A673 (cell line): ENCODE measurements around the gene MCUB. TPM values are rescaled to one million over a fixed set of nuclear protein-coding genes. Genes with fewer than 3 reads are reported as not detected.

ENCODE experiments used
- BruUV-seq: library from RNA; stranded (reverse); fragments of 400-500 nt; replicated peaks from 2 replicates; lab custom pipeline; 2021; lab: Mats Ljungman, UMichigan
- CTCF ChIA-PET: fragments of 300-600 bp; sonication (Branson Sonifier 250); formaldehyde crosslinking; loops from one replicate; lab custom pipeline; 2022; ENCODE audit warnings: antibody characterized with exemption; lab: Charles Lee
- POLR2A ChIA-PET: fragments of 300-600 bp; sonication (Branson Sonifier 250); formaldehyde crosslinking; loops from one replicate; lab custom pipeline; 2022; ENCODE audit warnings: antibody characterized with exemption; ENCODE audit not compliant: low non-redundant PET; lab: Charles Lee
- DNase-seq: peaks from one replicate; pipeline ENCODE4 v3.0.0-alpha.2; 2015; ENCODE audit warnings: low spot score
- H3K27ac ChIP-seq: fragments of 200-600 bp; sonication (generic); 2 replicates; pipeline ENCODE4 v1.5.1; 2016; ENCODE audit warnings: mixed run types, low read depth, mild to moderate bottlenecking, mixed read lengths, antibody characterized with exemption, low read length; ENCODE audit not compliant: poor library complexity, severe bottlenecking
- H3K27me3 ChIP-seq: fragments of 200-600 bp; sonication (generic); replicated peaks from 2 replicates; pipeline ENCODE4 v1.6.1; 2017; ENCODE audit warnings: mixed run types, low read depth, mild to moderate bottlenecking, mixed read lengths, antibody characterized with exemption, low read length; ENCODE audit not compliant: insufficient read depth, poor library complexity
- H3K36me3 ChIP-seq: fragments of 200-600 bp; sonication (generic); 2 replicates; pipeline ENCODE4 v1.6.1; 2016; ENCODE audit warnings: mixed run types, mild to moderate bottlenecking, mixed read lengths, antibody characterized with exemption, low read length; ENCODE audit not compliant: insufficient read depth, poor library complexity, severe bottlenecking
- H3K4me1 ChIP-seq: fragments of 200-600 bp; sonication (generic); 2 replicates; pipeline ENCODE4 v1.6.1; 2017; ENCODE audit warnings: mixed run types, mild to moderate bottlenecking, mixed read lengths, antibody characterized with exemption, low read length; ENCODE audit not compliant: insufficient read depth, poor library complexity, severe bottlenecking
- H3K4me3 ChIP-seq: fragments of 200-600 bp; sonication (generic); 2 replicates; pipeline ENCODE4 v1.5.1; 2016; ENCODE audit warnings: low read depth, mixed run types, mild to moderate bottlenecking, mixed read lengths, low read length; ENCODE audit not compliant: poor library complexity, severe bottlenecking
- H3K9me3 ChIP-seq: fragments of 200-600 bp; sonication (generic); 2 replicates; pipeline ENCODE4 v1.6.1; 2016; ENCODE audit warnings: mixed run types, low read depth, mild to moderate bottlenecking, mixed read lengths, antibody characterized with exemption, low read length; ENCODE audit not compliant: poor library complexity, severe bottlenecking
- EZH2 ChIP-seq: fragments of 200-600 bp; sonication (generic); IDR thresholded peaks from 2 replicates; pipeline ENCODE4 v1.6.1; 2017; ENCODE audit warnings: borderline replicate concordance, low read depth, mild to moderate bottlenecking, mixed read lengths, antibody characterized with exemption, low read length; ENCODE audit not compliant: poor library complexity, severe bottlenecking
- intact Hi-C: fragments of 100-400 bp; cut with micrococcal nuclease; formaldehyde crosslinking; loops from one replicate; pipeline ENCODE4 v1.10.0; 2022; ENCODE audit not compliant: unreplicated experiment
- total RNA-seq: library from RNA; stranded (reverse); gene quantifications from 2 replicates; pipeline ENCODE4 v1.2.3, GENCODE V29; 2021
- TF ChIP-seq, protein P1 (sequence below): fragments of 300-800, 200-600 bp; sonication (generic); conservative IDR thresholded peaks from 2 replicates; pipeline ENCODE4 v1.5.1; 2017; ENCODE audit warnings: low read depth, mild to moderate bottlenecking, antibody characterized with exemption, low read length, moderate library complexity, mixed read lengths

Gene MCUB
- total RNA-seq, 1 experiment from 2014 or later, result 30.0 TPM

DNA sequence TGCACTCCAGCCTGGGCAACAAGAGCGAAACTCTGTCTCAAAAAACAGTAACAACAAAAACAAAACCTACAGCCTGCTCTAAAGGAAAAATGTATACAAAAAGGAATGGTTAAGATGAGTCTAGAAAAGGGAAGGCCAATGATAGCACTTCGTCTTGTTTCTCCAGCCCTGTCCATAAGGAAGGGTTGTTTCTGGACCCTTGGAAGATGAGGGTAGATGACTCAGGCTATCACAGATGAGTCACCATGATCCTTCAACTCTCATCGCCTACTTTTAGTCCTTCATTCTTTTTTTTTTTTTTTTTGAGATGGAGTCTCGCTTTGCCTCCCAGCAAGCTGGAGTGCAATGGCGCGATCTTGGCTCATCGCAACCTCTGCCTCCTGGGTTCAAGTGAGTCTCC lies 161.0 kb downstream of the MCUB start:
- CTCF ChIA-PET, result no interaction called here
- Histone ChIP-seq H3K27me3 (no peaks in the 10 kb centered on the region), H3K36me3 (no peaks in the 10 kb centered on the region), H3K4me1 (no peaks in the 10 kb centered on the region), H3K9me3 (no peaks in the 10 kb centered on the region), H3K27ac (no peak overlapping the region), H3K4me3 (no peak overlapping the region)
- no TSS peak for BruUV-seq
- intact Hi-C loops, result no loop called here
- TF ChIP-seq, protein P1, sequence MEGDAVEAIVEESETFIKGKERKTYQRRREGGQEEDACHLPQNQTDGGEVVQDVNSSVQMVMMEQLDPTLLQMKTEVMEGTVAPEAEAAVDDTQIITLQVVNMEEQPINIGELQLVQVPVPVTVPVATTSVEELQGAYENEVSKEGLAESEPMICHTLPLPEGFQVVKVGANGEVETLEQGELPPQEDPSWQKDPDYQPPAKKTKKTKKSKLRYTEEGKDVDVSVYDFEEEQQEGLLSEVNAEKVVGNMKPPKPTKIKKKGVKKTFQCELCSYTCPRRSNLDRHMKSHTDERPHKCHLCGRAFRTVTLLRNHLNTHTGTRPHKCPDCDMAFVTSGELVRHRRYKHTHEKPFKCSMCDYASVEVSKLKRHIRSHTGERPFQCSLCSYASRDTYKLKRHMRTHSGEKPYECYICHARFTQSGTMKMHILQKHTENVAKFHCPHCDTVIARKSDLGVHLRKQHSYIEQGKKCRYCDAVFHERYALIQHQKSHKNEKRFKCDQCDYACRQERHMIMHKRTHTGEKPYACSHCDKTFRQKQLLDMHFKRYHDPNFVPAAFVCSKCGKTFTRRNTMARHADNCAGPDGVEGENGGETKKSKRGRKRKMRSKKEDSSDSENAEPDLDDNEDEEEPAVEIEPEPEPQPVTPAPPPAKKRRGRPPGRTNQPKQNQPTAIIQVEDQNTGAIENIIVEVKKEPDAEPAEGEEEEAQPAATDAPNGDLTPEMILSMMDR, result no peak
- no peak for TF ChIP-seq EZH2
- POLR2A ChIA-PET, result no interaction called here
- DNase-seq, result no peak

- intact Hi-C loops, result no loop called here
- no peak for DNase-seq
- Histone ChIP-seq H3K4me3 (no peak overlapping the region), H3K36me3 (no peaks in the 10 kb centered on the region), H3K4me1 (no peaks in the 10 kb centered on the region), H3K9me3 (no peaks in the 10 kb centered on the region), H3K27me3 (no peaks in the 10 kb centered on the region), H3K27ac (no peak overlapping the region)
- CTCF ChIA-PET, result no interaction called here
- TF ChIP-seq, protein P1, result no peak
- TF ChIP-seq EZH2, result no peak
- POLR2A ChIA-PET, result no interaction called here
- no TSS peak for BruUV-seq
Measured at GRCh38 chr4:109722357-109722756, 162.3 kb downstream of the MCUB start.

GRCh38 chr4:109723110-109723509 lies 163.1 kb downstream of the MCUB start:
- ChIA-PET CTCF (no interaction called here), POLR2A (no interaction called here)
- Histone ChIP-seq H3K36me3 (no peaks in the 10 kb centered on the region), H3K4me1 (peaks cover 2% of the 10 kb centered on the region), H3K9me3 (no peaks in the 10 kb centered on the region), H3K4me3 (no peak overlapping the region), H3K27me3 (no peaks in the 10 kb centered on the region), H3K27ac (no peak overlapping the region)
- BruUV-seq, result no TSS peak
- TF ChIP-seq, protein P1, result no peak
- no peak for TF ChIP-seq EZH2
- intact Hi-C loops, result no loop called here
- no peak for DNase-seq
